SK-N-SH treated with all-trans-retinoic acid at 6 μM for 48 hours (cell line): ENCODE results near the gene HTD2.

Experiments used
- ARNTL ChIP-seq: fragments of 450-650 bp; formaldehyde crosslinking; IDR thresholded peaks from 2 replicates; pipeline ENCODE4 v1.5.0; 2020; ENCODE audit warnings: low read depth, mild to moderate bottlenecking, moderate library complexity, borderline replicate concordance
- BACH2 ChIP-seq: fragments of 250-450 bp; sonication (Bioruptor Pico); IDR thresholded peaks from 2 replicates; pipeline ENCODE4 v1.9.0; 2021; ENCODE audit warnings: mild to moderate bottlenecking, borderline replicate concordance
- ESRRG ChIP-seq: fragments of 250-450 bp; sonication (Bioruptor Pico); IDR thresholded peaks from 2 replicates; pipeline ENCODE4 v1.6.1; 2021; ENCODE audit warnings: mild to moderate bottlenecking
- PPARA ChIP-seq: fragments of 250-450 bp; sonication (Bioruptor Pico); IDR thresholded peaks from 2 replicates; pipeline ENCODE4 v1.5.0; 2020; ENCODE audit warnings: mild to moderate bottlenecking, borderline replicate concordance
- RARB ChIP-seq: fragments of 250-450 bp; sonication (Bioruptor Pico); IDR thresholded peaks from 2 replicates; pipeline ENCODE4 v1.8.0; 2021; ENCODE audit warnings: mild to moderate bottlenecking, moderate library complexity
- TCF4 ChIP-seq: fragments of 250-450 bp; sonication (Bioruptor Pico); IDR thresholded peaks from 2 replicates; pipeline ENCODE4 v1.8.0; 2021; ENCODE audit warnings: mild to moderate bottlenecking, moderate library complexity, borderline replicate concordance
- ZFP30 ChIP-seq: fragments of 450-650 bp; formaldehyde crosslinking; IDR thresholded peaks from 2 replicates; pipeline ENCODE4 v1.5.0; 2022; ENCODE audit warnings: mild to moderate bottlenecking, moderate library complexity
- ZNF565 ChIP-seq: fragments of 450-650 bp; formaldehyde crosslinking; conservative IDR thresholded peaks from 2 replicates; pipeline ENCODE4 v1.5.0; 2020; ENCODE audit warnings: low read depth, mild to moderate bottlenecking, moderate library complexity
- TF ChIP-seq, protein P1 (sequence below): fragments of 250-450 bp; sonication (Bioruptor Pico); IDR thresholded peaks from 2 replicates; pipeline ENCODE4 v1.5.1; 2021; ENCODE audit warnings: mild to moderate bottlenecking, moderate library complexity
- TF ChIP-seq, protein P2 (sequence below): fragments of 250-450 bp; sonication (Bioruptor Pico); IDR thresholded peaks from 2 replicates; pipeline ENCODE4 v1.8.0; 2020; ENCODE audit warnings: mild to moderate bottlenecking, moderate library complexity, borderline replicate concordance

DNA sequence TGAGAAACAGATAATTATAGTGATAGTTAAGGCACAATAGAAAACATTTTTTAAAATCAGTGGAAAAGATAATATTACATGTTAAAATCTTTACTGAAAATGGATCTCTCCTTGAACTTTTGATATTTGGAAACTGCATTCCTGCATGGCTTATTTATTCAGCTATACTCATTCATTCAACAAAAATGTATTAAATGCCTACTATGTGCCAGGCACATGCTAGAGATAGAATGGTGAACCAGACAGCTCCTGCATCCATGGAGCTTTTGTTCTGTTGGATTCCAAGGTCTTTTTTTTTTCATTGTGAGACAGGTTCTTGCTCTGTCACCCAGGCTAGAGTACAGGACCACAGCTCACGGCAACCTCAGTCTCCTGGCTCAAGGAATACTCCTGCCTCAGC is 30.9 kb downstream of the HTD2 start:
- TF ChIP-seq TCF4 (CRISPR knock-in tag) (no peak), RARB (CRISPR knock-in tag) (no peak), ESRRG (CRISPR knock-in tag) (no peak), ZNF565 (CRISPR knock-in tag) (no peak), BACH2 (CRISPR knock-in tag) (no peak), PPARA (CRISPR knock-in tag) (no peak), ZFP30 (CRISPR knock-in tag) (no peak), ARNTL (no peak)
- TF ChIP-seq, protein P1, sequence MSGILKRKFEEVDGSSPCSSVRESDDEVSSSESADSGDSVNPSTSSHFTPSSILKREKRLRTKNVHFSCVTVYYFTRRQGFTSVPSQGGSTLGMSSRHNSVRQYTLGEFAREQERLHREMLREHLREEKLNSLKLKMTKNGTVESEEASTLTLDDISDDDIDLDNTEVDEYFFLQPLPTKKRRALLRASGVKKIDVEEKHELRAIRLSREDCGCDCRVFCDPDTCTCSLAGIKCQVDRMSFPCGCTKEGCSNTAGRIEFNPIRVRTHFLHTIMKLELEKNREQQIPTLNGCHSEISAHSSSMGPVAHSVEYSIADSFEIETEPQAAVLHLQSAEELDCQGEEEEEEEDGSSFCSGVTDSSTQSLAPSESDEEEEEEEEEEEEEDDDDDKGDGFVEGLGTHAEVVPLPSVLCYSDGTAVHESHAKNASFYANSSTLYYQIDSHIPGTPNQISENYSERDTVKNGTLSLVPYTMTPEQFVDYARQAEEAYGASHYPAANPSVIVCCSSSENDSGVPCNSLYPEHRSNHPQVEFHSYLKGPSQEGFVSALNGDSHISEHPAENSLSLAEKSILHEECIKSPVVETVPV, result no peak
- TF ChIP-seq, protein P2, sequence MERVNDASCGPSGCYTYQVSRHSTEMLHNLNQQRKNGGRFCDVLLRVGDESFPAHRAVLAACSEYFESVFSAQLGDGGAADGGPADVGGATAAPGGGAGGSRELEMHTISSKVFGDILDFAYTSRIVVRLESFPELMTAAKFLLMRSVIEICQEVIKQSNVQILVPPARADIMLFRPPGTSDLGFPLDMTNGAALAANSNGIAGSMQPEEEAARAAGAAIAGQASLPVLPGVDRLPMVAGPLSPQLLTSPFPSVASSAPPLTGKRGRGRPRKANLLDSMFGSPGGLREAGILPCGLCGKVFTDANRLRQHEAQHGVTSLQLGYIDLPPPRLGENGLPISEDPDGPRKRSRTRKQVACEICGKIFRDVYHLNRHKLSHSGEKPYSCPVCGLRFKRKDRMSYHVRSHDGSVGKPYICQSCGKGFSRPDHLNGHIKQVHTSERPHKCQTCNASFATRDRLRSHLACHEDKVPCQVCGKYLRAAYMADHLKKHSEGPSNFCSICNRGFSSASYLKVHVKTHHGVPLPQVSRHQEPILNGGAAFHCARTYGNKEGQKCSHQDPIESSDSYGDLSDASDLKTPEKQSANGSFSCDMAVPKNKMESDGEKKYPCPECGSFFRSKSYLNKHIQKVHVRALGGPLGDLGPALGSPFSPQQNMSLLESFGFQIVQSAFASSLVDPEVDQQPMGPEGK (CRISPR knock-in tag), result no peak
